HG03175 (cell line): ENCODE results near the gene YBX3.

Experiments used
- ATAC-seq: cut with Tn5 transposase; IDR thresholded peaks from one replicate; pipeline ENCODE4 v1.9.1; 2021; ENCODE audit warnings: mild to moderate bottlenecking, moderate library complexity; ENCODE audit not compliant: unreplicated experiment

Gene YBX3

GRCh38 chr12:10672231-10672868 lies 50.8 kb downstream of the YBX3 start:
- no peak for ATAC-seq

DNA sequence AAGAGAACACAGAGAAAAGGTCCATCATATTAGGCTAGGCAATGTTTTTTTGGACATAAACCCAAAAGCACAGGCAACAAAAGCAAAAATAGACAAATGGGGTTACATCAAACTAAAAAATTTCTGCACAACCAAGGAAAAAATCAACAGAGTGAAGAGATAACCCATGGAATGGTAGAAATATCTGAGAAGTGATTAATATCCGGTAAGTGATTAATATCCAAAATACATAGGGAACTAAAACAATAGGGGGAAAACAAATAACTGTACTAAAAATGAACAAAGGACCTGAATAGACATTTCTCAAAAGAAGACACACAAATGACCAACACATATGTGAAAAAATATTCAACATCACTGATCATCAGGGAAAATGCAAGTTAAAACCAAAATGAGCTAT lies 53.6 kb downstream of the YBX3 start:
- ATAC-seq = no peak

DNA sequence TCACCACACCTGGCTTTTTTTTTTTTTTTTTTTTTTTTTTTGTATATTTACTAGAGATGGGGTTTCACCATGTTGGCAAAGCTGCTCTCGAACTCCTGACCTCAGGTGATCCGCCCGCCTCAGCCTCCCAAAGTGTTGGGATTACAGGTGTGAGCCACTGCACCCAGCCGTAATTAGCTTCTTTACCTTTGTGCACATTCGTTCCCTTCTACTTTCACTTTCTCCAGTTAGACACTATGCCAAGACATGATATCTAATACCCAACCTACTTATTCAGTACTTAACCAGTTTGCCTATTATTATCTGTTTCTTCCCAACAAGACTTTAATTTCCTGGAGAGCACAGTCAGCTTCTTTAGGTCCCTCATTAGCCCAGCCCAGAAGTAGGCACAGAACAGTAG lies 54.6 kb downstream of the YBX3 start:
- ATAC-seq = no peak

- ATAC-seq = no peak
Measured at GRCh38 chr12:10667581-10667980, 55.5 kb downstream of the YBX3 start.

- ATAC-seq = no peak
Measured at GRCh38 chr12:10664499-10664898, 58.6 kb downstream of the YBX3 start.

- ATAC-seq = no peak
Measured at GRCh38 chr12:10663869-10664268, 59.3 kb downstream of the YBX3 start.

- ATAC-seq = no peak
Measured at GRCh38 chr12:10661338-10661737, 61.8 kb downstream of the YBX3 start.

DNA sequence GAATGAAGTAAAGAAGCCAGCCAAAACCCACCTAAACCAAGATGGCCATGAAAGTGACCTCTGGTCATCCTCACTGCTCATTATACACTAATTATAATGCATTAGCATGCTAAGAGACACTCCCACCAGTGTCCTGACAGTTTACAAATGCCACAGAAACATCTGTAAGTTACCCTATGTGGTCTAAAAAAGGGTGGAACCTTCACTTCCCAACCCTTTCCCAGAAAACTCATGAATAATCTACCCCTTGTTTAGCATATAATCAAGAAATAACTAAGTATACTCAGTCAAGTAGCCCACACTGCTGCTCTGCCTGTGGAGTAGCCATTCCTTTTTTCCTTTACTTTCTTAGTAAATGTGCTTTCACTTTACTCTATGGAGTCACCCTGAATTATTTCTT lies 69.1 kb downstream of the YBX3 start:
- ATAC-seq = no peak

- no peak for ATAC-seq
Measured at GRCh38 chr12:10652192-10652591, 70.9 kb downstream of the YBX3 start.
